Epithelial cell of proximal tubule (primary cell): ENCODE data around the gene PIP5K1A. TPM values are rescaled to one million over a fixed set of nuclear protein-coding genes. Genes with fewer than 3 reads are reported as not detected.
"Not testable (repeated sequence)": the region's sequence is repeated elsewhere in the genome, so short reads cannot be mapped to it uniquely, and the experiment has no call there.

Experiments
- DNase-seq: peaks from one replicate; pipeline ENCODE4 v3.0.0-alpha.2; 2011; ENCODE audit warnings: low read depth
- H3K4me3 ChIP-seq: 2 replicates; pipeline ENCODE4 v1.5.1; 2011; ENCODE audit warnings: low read depth, mild to moderate bottlenecking, low read length
- CTCF ChIP-seq: conservative IDR thresholded peaks from 2 replicates; pipeline ENCODE4 v1.5.1; 2012; ENCODE audit warnings: low read depth, mild to moderate bottlenecking, low read length
- total RNA-seq: library from RNA; depleted of rRNA; stranded (reverse); fragments of >200 nt; gene quantifications from 2 replicates; pipeline ENCODE4 v1.2.3, GENCODE V29; 2015

PIP5K1A gene
- total RNA-seq, 1 donor from 2014 or later: 62.1 TPM

GRCh38 chr1:151175041-151175741 lies 23.2 kb upstream of the PIP5K1A start:
- H3K4me3 ChIP-seq: no peak overlapping the region
- no peak for DNase-seq
- no peak for TF ChIP-seq CTCF

- no peak for DNase-seq
- peak; percentile 68 for TF ChIP-seq CTCF
Measured at GRCh38 chr1:151175863-151176262, 22.5 kb upstream of the PIP5K1A start, which contains the start of gene TMOD4. TMOD4 (minus strand) TSS chr1:151175981; CDS start chr1:151174875, 1,106 bp downstream.

DNA sequence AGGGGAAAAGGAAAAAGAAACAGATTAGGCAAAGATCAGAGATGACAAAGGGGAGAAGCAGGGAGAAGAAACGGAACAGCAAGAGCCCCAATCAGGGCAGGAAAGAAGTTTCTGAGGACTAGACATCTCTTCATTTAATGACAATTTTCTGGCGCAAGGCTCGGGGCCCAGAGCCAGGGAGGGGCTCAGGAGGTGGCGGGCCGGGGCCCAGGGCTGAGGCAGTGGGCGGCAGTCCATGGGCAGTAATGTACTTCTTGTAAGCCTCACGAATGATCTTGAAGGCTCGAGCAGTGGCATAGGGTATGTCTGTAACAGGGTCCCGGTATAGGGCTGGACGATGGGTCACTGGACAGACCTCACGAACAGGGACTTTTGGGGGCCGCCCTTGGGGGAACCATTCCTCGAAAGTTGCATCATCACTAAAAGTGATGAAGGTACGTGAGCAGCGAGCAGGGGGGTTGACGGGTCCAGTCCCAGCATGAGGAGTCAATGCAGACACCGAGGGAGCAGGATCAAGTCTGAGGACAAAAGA lies 21.8 kb upstream of the PIP5K1A start:
- no peak for DNase-seq
- no peak for TF ChIP-seq CTCF
- H3K4me3 ChIP-seq: no peak overlapping the region

More at GRCh38 chr1:151175863-151176262, 22.5 kb upstream of the PIP5K1A start, which contains the start of gene TMOD4:
- no peak within 1 kb of the TSS for H3K4me3 ChIP-seq

DNA sequence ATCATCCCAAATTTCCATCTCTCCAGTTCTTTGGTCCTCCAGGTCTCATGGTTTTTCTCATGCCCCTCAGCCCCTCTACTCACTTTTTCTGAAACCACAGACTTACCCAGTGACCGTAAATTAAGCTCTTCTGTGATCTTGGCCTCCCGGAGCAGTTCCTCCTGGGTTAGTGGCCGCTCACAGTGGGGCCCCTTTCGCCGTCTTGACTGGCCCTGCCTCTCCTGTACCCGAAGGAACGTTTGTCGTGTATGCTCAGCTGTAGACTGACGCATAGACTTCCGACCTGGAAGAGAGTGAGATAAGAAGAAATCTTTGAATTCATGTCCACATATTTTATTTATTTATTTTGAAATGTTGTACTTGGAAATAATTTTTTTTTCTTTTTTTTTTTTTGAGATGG lies 14.1 kb upstream of the PIP5K1A start:
- H3K4me3 ChIP-seq: no peak overlapping the region
- TF ChIP-seq CTCF: no peak
- DNase-seq: no peak

- DNase-seq: no peak
- no peak overlapping the region for H3K4me3 ChIP-seq
- no peak for TF ChIP-seq CTCF
Measured at GRCh38 chr1:151187205-151187604, 11.1 kb upstream of the PIP5K1A start.

DNA sequence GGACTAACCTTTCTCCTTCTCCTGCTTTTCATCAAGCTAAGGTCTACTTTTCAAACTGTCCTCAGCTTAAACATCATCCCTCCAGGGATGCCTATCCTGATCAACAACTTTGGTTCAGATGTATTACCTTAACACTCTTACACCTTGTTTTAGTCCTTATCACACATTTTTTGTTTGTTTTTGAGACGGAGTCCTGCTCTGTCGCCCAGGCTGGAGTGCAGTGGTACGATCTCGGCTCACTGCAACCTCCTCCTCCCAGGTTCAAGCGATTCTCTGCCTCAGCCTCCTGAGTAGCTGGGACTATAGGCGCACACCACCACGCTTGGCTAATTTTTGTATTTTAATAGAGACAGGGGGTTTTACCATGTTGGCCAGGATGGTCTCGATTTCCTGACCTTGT lies 9.7 kb upstream of the PIP5K1A start:
- not testable (repeated sequence) for DNase-seq
- peak overlapping the region; percentile 83 for H3K4me3 ChIP-seq

DNA sequence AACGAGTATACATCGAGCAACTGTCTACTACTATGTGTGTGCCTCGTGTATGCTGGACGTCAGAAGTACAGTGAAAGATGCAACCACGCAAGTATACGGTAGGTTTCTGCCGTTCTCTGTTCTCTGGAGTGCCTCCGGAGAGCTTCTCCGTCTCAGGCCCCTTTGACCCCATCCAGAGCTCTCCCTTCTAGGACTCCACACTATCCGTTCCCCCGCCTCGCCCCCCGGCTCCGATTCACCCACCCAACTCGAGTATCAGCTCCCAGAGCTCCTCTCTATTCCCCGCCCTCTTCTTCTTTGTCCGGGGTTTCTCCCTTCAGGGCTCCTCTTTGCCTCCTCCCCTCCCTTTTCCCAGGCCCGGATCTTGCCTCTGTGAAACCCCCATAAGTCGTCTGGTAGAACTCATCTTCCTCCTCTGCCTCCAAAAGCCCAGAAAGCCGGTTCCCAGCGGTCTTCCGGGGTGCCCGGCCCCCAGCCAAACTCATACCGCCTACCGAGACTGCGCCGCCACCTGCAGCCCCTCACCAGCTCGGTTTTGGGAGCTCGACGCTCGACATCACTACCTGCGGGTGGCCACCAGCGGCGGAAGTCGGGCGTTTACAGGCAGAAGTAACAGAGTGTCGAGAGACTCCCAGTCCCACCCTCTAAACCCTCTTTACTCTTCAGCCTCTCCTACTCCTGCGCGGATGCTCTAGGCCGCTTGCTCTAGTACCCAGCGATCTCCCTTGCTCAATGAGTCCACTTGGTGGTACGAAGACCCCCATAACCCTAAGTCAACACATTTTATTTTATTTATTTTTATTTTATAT lies 8.5 kb upstream of the PIP5K1A start, which contains the start of gene VPS72:
Gene VPS72 (minus strand): TSS at position 561 of the 809 bp plus-strand sequence. CDS start 76 bp downstream, at position 485.
- DNase-seq: no peak
- no peak for TF ChIP-seq CTCF
- H3K4me3 ChIP-seq: peak within 1 kb of the TSS; percentile 83
